Measurements from ENCODE around the gene UBAC2.

The UBAC2 gene

GRCh38 chr13:99271249-99271648 lies 70.6 kb downstream of the UBAC2 start:
- no peak for DNase-seq (ENCODE audit: low spot score)

- no peak for DNase-seq (ENCODE audit: low spot score)
Measured at GRCh38 chr13:99272481-99272880, 71.8 kb downstream of the UBAC2 start.

GRCh38 chr13:99273128-99273527 lies 72.5 kb downstream of the UBAC2 start:
- no peak for DNase-seq (ENCODE audit: low spot score)

GRCh38 chr13:99275093-99275469 lies 74.4 kb downstream of the UBAC2 start:
- peak; percentile 67 for DNase-seq (ENCODE audit: low spot score)

- no peak for DNase-seq (ENCODE audit: low spot score)
Measured at GRCh38 chr13:99276706-99277105, 76.1 kb downstream of the UBAC2 start.

DNA sequence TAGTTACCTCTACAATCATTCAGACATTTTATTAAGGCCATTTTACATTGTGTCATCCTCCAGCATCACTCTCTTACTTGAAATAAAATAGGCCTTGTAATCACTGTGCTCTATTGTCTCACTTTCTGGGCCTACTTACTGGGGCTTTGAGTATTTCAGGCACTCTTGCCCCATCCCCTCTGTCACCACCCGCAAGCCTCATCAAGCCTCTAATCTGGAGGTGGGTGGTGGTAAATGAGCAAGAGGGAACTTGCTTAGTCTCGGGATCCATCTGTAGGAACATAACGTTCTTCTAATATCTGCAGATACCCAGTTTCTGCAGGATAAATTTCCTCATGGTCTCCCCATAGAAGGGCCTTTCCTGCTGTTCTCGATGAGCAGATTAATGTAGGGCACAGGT lies 77.0 kb downstream of the UBAC2 start:
- no peak for DNase-seq (ENCODE audit: low spot score)

GRCh38 chr13:99278200-99278599 lies 77.5 kb downstream of the UBAC2 start:
- DNase-seq (ENCODE audit: low spot score) = no peak

DNA sequence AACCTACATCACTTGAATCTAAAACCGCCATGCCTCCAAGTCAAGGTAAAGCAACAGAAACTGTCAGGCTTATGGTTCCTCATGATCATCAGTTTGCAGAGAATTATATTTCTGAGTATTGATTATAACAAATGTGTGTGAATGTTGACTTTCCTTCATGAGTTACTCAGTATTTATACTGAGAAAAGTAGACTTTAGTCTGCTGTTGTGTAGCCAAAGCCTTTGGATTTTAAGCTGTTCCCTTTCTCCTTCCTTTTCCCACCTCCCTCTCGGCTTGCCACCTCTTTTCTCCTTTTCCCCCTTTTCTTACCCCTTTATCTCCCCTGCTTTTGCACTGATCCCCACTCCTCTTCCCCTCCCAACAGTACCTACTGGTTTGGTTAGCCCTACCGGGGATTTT lies 78.2 kb downstream of the UBAC2 start:
- DNase-seq (ENCODE audit: low spot score) = no peak

DNA sequence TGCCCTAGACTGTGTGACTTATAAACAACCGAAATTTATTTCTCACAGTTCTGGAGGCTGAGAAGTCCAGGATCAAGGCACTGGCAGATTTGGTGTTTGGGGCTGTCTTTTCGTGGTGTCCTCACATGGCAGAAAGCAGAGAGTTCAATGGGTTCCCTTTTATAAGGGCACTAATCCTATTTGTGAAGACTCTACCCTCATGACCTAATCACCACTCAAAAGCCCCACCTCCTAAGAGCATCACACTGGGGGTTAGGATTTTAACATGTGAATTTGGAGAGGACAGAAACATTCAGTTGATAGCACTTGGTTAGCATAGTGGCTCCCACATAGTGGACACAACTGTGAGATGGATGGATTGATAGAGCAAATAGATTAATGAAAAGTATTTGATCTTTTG lies 79.0 kb downstream of the UBAC2 start:
- no peak for DNase-seq (ENCODE audit: low spot score)

DNA sequence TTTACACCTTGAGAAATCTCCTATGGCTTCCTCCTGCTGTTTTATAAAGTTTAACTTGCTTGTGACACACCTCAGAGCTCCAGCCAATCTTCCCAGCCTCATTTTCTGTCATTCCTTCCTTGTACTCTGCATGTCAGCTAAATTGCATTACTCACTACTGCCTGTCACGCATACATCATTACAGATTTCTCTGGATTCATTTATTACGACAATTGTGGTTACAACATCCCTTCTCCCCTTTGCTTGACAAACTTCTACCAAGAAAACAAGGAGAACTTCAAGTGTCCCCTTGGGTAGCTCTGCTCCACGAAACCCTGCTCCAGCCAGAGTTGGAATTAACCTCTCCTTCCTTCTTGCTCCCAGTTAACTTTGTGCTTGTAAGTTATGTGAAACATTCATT lies 79.5 kb downstream of the UBAC2 start:
- peak; percentile 53 for DNase-seq (ENCODE audit: low spot score)

GRCh38 chr13:99281811-99282263 lies 81.2 kb downstream of the UBAC2 start:
- peak; percentile 48 for DNase-seq (ENCODE audit: low spot score)

GRCh38 chr13:99282264-99283231 lies 81.9 kb downstream of the UBAC2 start:
- no peak for DNase-seq (ENCODE audit: low spot score)

GRCh38 chr13:99285432-99286182 lies 85.0 kb downstream of the UBAC2 start:
- DNase-seq (ENCODE audit: low spot score) = no peak

GRCh38 chr13:99287551-99287950 lies 86.9 kb downstream of the UBAC2 start:
- no peak for DNase-seq (ENCODE audit: low spot score)

DNA sequence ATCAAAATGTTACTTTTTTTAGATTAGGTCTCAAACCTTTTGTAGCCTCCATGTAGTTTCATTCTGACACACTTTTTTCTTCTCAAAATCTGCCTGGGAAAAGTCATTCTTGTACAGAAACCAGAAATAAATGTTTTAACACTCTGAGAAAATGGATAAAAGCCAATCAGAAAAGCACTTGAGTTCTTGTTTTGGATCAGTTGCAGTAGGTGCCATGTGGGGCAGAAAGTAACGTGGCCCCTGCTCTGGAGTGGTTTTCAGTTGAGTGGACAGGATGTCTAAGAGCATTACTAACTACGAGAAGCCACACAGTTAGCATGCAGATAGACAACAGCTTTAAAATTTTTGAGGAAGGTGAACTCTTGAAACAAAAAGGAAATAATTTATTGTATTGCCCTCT lies 87.4 kb downstream of the UBAC2 start:
- no peak for DNase-seq (ENCODE audit: low spot score)

DNA sequence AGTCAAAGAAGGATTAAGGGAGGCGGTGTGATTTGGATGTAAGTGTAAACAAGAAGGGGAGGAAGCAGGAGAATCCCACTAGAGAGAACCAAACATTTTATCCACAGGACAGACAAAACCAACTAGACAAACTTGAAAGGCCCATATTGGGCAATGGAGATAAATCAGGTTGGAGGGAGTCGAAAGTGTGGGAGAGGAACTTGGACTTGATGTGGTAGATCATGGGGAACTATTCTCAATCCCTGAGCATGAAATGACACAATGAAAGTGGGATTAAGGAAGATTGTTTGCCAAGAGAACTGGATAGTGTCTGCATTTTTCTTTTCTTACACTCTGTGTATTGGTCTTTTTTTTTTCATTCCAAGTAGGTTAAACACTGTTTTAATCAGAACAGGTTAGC lies 88.6 kb downstream of the UBAC2 start:
- no peak for DNase-seq (ENCODE audit: low spot score)

- no peak for DNase-seq (ENCODE audit: low spot score)
Measured at GRCh38 chr13:99289674-99290337, 89.2 kb downstream of the UBAC2 start.

DNA sequence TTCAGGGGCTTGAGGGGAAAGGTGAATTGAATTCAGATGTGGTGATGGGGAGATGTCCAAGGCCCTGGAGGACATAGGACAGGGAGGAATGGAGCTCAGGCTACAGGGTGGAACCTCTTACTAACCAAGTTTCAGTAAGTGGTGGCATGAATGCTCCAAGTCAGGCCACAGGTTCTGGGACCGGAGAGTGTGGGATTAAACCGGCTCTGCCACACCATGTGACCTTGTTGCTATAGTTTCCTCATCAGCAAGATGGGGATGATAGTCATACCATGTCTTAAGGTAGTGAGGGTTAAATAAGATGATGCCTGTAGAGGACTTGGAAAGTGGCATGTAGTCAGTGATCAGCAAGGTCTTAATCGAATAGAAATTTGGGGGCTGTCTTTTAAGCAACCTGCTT lies 90.2 kb downstream of the UBAC2 start:
- DNase-seq (ENCODE audit: low spot score) = no peak

GRCh38 chr13:99293178-99293577 lies 92.5 kb downstream of the UBAC2 start:
- DNase-seq (ENCODE audit: low spot score) = no peak

DNA sequence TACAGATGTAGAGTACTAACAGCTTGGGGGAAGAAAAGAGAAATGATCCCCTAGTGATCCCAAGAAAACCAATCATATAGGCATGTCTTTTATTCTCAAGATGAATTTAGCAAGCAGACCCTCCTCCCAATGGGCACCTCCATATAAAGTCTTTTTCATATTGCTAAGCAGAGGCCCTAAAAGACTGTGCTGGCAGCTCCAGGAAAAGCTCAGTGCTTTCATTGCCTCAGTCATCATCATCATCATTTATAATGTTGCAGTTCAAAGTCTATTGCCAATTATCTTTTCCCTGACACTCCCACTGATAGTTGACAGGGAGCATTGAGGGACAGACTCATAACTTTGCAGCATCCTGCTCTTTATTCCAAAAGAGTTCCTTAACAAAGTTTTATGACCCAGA lies 93.5 kb downstream of the UBAC2 start:
- DNase-seq (ENCODE audit: low spot score) = no peak

GRCh38 chr13:99294958-99295357 lies 94.3 kb downstream of the UBAC2 start:
- DNase-seq (ENCODE audit: low spot score) = no peak

DNA sequence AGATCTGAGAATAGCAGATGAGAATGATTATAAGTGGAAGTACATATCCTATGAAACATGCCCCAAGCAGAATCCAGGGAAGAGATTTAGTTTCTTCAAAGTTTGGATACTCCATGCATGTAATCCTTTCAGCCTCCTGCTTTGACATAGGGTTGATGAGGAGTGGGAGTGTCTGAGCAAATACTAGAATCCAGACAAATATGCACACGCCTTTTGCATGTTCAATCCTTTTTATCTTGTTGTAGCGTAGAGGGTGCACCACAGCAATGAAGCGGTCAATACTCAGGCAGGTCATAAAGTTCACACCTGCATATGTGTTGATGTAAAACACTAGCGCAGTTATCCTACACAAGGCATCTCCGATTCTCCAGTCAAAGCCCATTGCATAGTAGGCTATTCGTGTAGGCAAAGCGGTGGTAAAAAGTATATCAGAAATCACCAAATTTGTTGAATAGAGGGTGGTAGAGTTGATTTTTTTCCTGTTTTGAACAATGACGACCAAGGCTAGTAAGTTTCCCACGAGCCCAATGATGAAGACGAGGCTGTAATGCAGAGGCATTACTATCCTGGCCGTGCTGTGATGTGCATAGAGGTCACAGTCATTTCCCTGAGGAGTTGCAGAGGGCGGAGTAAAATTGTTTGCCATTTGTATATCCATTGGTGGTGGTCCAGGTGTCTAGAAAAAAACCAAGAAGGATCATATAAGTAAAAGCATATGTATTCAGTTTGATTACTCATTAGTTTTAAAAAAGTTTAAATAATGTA lies 95.0 kb downstream of the UBAC2 start:
- DNase-seq (ENCODE audit: low spot score) = no peak

All from AG08395 (cell line).